ENCODE results near the gene APBB2.

APBB2 gene

DNA sequence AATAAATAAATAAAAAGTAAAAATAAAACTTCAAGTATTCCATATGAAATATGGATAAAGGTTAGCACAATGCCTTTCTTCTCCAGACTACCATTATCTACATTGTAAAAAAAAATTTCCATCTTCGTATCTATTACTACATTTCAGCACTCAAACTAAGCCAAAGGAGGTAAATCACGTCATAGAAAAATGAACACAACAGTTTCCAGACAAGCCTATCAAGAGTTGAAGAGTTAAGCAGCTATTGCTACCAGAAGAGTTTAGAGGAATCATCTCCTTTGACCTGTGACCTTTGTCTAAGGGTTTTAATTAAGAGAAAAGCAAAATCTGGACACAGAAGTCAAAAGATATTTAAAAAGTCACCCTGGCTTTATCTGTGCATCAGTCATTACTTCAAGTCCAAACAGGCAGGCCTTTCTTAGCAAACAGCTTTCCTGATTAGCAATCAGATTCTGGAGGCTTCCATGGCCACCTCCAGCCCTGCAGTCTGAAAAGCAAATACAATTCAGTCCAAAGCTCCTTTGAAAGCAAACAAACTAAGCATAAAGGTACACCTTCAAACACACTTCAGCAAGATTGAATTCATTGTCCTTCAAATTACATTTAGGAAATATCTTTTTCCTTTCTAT lies 82.2 kb downstream of the APBB2 start:
- no peak for DNase-seq

DNA sequence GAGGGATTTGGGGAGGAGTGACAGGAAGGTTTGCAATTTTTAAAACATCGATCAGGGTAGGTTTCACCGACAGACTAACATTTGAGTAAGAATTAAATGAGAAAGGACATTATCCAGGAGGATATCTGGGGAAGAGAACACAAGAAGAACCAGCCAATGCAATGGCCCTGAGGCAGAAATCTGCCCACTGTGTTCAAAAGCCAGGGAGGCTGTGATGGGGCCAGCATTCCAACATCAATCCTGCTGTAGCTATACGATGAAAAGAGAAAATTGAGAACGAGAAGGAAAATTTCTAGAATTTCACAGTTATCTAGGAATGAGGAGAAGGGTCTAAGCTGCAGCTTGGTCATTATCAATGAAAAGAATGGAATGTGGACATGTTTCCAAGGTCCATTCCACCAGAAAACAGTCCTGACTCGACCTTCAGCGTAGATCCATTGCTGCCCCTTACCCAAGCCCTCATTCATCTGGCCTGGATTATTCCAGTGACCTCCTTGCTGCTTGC lies 84.4 kb downstream of the APBB2 start:
- no peak for DNase-seq

DNA sequence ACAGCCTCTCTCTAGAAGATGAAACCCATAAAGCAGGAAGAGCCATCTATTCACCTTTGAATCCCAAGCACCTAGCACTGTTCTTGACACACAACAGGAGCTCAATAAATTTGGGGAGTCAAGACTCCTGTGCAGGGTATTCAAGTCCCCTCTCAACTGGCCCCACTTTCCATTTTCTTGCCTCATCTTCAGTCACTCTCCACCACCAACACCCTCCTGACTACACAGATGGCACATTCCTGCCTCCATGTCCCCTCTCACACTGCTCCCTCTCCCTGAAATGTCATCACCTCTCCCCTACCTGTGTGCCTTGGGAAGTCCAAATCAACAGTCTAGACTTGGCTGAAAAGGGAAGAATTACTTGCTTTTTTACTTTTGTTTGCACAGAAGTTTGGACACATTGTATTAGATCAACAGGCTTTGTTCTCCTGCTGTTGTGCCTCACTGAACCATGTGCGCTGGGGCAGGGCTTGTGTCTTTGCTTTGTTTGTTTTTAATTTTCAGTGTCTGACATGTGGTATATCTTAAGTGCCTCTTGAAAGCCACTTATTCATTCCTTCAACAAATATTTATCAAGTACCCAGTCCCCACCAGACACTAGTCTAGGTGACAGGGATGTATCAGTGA lies 85.1 kb downstream of the APBB2 start:
- DNase-seq, result no peak

DNA sequence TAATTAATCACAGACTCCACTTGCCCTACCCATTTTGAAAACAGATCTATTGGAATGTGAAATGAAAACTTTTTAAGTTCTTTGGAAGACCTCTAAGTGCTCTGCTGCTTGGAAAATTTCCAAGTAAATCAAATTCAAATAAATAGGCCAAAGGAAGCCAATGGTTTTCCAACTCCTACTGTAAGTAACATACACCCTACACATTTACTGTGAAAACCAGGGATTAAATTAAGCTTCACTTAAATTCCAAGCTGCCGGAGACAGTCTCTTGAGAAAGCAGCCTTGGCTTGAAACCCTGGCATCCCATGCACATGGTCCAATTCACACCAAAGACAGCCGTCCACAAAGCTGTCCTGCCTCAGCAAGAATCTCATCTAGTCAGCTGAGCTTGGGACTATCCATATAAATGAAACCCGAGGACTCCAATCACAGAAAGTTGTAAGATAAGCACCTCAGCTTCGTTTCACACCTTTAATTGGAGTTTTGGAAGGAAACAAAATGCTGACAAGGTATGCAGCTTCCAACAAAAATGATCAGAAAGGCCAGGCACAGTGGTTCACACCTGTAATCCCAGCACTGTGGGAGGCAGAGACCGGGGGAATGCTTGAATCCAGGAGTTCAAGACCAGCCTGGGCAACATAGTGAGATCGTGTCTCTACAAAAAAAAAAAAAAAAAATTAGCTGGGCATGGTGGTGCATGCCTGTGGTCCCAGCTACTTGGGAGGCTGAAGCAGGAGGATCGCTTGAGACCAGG lies 88.6 kb downstream of the APBB2 start:
- DNase-seq, result no peak

DNA sequence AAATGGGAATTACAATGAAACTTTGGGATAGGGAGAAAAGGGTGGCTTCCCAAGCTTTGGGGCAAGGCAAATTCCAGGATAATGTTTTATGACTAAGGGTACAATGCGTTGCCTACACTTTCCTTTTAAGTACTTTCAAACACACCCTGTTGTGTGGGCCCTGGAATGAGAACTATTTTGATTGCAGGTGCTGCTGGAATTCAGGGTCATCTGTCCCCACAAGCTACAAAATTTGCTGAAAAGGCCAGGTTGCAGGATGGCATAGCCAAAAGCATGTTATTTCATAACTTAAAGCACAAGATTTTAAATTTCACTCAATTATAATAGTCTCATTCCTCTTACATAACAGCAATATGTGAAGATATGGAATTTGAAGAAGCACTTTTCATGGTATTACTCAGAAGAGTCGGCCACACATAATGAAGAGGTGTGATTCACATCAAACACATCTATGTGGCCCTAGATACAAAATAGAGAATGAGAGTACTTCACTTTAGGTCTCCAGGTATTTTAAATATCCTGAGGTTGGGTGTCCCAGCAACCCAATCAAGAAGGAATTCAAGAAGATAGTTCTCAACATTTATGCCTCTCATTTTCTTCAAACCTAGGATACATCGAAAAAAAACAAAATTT lies 89.3 kb downstream of the APBB2 start:
- no peak for DNase-seq

DNA sequence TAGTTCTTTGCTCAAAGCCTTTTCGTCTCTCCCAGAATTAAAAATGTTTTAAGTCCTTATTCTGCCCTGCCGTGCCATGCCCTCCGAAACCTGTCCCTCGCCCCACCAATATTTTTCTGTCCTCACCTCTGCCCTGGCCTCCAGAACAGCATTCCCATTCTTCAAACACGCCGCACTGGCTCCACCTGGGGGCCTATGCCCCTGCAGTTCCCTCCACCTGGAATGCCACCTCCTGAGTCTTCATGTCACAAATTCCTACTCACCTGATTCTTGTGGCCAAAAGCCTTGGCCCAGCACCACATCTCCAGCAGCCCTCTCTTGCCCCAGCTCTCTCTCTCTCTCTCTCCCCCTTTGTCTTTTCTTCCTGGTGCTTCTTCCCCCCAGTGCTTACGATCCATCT lies 91.6 kb downstream of the APBB2 start:
- no peak for DNase-seq

DNA sequence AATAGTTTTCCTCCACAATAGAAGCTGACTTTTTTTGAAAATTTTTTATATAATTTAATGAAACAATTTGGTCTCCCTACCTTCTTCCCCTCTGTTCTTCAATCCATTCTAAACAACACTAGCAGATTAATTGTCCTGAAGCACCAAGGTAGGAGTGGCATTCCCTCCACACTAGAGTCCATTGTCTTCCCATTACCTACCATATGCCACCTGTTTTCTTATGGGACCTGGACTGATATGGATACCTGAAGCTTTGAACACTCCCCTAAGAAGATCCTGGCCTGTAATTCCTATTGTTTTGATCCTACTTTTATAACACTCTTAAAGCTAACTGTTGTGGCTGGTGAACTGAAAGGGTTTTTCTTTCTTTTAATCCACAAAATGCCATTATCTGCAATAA lies 92.0 kb downstream of the APBB2 start:
- no peak for DNase-seq

DNA sequence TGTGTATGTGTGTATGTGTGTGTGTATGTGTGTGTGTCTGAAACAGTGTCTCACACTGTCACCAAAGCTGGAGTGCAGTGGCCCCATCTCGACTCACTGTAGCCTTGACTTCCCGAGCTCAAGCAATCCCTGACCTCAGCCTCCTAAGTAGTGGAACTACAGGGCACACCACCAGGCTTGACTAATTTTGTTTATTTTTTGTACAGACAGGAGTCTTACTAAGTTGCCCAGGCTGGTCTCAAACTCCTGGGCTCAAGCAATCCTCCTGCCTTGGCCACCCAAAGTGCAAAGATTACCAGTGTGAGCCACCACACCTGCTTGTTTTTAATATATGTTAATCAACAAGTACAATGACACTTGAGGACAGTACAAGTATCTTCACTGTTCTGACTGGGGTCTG lies 92.4 kb downstream of the APBB2 start:
- no peak for DNase-seq

DNA sequence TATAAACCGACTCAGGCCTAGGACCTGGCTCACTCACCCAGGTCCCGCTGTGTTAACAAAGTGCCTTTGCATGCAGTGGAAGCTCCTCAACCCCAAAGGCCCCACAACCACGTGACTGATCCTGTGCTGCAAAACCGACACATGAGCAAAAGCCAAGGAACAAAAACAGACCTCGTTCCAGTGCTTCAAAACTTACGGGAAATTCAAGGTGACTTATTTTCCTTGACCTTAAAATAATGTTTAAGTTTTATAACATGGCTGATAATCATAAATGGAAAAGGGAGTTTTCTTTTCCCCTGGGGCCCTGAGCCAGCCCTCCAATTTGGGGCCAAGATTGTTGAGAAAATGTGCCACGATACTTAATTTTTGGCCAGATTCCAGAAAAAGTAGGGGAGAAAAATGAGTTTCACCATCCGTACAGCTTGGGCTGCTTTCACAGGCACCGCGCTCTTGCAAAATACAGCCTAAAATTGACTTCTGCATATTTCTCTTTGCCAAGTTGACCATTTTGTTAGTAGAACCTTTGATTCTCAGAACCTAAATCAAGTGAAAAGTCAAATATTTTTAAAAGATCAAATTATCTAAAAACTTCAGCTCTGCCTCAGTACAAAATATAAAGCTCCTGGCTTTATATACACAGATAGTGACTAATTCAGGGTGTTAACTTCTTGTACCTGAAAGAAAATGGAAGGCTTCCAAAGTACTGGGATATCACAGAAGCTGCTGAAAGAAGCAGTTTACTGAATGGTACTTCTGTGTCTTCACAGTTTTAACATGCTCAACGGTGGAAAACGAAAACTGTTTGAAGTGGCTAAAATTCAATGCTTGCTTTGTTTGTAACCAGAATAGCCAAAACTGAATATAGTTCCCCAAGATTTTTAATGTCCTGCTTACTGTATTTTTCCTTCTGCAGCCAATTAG lies 93.8 kb downstream of the APBB2 start:
- peak; percentile 1 for DNase-seq

DNA sequence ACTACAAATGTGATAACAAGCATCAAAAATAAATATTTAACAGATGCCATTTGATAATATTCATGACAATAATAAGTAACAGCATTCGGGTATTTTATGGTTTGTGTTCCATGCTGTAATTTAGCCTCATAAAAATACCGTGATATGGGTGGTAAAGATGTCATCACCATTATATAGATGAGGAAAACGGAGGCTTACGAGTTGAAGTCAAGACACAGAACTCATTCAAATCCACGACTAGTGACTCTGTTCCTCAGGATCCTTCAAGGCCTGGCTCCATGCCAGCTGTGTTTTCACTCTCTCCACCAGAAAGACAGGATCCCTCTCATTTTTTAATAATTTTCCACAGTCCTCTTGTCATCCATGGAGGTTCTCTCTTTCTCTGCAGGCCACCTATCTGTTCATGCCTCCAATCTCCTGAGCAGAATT lies 94.5 kb downstream of the APBB2 start:
- no peak for DNase-seq

DNA sequence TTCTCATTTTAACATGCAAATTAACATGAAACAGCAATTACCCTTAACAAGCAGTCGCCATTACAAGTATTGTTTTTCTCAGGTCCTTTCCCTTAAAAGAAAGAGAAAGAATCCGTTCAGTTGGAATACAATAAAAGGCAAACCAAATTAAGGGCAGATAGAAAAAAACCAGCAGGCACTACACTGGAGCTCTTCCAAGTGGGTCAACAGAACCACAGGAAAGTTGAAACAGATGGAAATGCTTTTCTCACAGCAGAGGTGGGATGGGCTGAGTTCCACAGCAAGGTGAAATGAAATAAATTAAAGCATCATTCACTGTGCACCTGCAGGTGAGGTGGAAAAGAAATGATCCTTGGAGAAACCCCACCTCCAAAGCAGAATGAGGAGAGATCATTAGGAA lies 102.6 kb downstream of the APBB2 start:
- no peak for DNase-seq

DNA sequence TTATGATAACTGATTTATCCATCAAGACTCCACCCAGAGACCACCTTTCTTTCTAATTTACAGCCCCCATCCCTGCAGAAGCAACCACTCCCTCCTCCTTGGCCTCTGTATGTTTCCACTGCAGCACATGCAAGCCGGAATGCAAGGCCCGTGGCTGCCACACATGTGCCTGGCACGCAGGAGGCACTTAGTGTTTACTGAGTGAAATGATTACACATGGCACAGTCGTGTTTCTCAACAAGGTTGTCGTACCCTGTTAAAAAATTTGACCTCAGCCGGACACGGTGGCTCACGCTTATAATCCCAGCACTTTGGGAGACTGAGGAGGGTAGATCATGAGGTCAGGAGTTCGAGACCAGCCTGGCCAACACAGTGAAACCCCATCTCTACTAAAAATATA lies 104.3 kb downstream of the APBB2 start:
- DNase-seq, result no peak

DNA sequence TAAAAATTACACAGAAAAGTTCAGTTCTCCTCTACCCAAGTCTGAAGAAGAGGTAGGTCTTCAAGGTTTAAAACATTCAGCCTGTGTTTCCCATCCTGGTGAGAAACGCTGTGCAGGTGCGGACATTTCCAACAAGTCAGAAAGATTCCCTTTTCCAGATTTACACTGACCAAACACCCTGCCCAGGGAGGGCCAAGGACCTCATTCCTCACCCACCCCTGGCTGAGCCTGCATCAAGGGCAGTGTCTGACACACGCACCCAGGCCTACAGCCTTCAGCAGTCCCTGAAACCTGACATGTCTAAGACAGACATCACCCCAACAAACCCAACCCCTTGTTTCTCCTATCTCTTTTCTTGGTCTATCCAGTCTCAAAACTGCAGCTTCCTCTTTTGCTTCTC lies 105.9 kb downstream of the APBB2 start:
- no peak for DNase-seq

DNA sequence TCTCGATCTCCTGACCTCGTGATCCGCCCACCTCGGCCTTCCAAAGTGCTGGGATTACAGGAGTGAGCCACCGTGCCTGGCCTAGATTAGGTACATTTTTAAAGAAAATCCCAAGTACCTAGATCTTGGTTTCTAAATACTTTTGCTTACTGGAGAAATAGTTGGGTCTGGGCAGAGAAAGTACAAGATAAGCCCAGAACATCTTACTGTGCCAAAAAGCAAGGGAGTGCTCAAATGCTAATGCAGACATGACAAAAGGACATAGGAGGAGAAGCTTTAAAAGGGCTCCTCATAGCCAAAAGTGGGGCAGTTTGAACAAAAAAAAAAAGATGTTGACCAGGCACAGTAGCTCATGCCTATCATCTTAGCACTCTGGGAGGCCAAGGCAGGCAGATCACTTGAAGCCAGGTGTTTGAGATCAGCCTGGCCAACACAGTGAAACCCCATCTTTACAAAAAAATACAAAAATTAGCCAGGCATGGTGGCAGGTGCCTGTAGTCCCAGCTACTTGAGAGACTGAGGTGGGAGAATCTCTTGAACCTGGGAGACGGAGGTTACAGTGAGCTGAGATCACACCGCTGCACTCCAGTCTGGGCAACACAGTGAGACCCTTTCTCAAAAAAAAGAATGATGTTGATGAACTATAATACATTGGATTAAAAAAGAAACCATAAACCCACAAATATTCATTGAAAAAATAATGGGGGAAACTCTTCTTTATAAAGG lies 107.5 kb downstream of the APBB2 start:
- no peak for DNase-seq

DNA sequence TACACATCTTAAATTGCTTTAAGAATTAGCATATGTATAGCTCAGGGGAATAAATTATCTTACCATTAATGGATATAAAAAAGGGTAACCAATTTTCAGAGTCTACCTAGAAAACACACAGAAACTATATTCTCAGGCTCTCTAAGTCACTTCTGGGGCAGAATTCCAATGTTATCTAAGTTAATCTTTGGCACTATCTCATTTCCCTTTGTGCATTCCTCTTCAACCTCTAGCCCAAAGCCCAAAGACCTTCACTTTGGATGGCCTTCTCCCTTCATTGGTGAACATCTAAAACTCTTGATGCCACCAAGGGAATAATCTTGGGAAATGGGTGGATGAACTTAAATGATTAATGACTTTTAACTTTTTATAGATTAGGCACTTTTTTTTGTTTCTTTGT lies 108.3 kb downstream of the APBB2 start:
- no peak for DNase-seq

DNA sequence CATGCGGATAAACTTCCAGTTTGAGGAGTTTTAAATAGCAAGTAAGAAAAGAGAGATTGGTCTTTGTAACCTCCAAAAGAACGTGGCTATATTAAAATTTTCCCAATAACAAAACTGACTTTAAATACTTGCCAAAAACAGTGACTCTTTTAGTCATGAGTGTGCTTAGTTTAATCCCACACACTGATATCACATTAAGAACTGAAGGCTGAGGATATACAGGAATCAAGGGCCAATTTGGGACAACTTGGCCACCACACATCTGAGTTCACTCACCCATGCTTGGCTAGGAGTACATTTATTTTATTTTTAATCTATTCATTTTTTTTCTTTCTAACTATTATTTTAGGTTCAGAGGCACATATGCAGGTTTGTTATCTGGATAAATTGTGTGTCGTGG lies 110.2 kb downstream of the APBB2 start:
- no peak for DNase-seq

DNA sequence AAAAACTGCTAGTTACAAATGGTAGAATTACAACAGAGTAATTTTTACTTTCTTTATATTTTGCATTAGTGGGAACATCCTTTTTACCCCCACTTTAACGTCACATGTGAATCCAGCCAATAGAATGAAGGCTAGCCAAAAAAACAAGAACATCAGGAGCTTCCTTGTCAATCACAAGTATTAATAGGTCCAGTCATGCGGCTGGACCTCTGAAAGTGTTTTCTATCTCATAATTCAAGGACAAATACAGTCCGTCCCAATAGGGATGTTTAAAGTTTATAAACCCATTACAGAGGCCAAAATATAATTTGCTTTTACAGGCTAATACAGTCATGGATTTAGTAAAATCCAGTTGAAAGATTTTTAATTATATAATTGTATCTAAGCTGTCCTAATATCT lies 110.7 kb downstream of the APBB2 start:
- no peak for DNase-seq

DNA sequence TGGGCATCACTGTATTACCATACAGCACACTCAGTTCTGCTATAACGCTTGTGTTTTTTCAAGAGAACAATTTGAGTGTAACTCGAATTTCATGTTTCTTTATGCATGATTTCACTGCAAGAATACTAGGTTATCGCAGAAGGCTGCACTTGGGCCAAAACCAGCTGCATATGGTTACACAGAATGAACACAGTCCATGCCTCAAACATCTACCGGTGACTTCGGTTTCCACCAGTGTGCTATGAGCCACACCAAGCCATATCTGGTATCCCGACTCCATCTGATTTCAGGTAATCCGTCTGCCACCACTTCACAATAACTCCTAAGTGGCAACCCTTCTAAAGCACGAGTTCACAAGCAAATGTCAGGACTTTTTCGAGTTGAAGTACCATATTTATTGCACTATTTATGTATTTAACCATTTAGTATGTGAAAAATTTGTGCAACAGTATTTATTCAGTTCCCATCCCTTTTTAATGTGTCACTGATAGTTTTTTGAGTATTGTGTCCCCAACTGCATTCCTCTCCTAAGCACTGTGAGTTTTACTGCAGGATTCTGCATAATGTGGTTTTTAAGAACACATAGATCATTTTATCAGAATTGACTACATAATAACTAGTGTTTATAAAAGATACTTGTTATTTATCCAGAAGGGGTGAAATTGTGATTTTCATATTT lies 111.8 kb downstream of the APBB2 start:
- DNase-seq, result no peak

DNA sequence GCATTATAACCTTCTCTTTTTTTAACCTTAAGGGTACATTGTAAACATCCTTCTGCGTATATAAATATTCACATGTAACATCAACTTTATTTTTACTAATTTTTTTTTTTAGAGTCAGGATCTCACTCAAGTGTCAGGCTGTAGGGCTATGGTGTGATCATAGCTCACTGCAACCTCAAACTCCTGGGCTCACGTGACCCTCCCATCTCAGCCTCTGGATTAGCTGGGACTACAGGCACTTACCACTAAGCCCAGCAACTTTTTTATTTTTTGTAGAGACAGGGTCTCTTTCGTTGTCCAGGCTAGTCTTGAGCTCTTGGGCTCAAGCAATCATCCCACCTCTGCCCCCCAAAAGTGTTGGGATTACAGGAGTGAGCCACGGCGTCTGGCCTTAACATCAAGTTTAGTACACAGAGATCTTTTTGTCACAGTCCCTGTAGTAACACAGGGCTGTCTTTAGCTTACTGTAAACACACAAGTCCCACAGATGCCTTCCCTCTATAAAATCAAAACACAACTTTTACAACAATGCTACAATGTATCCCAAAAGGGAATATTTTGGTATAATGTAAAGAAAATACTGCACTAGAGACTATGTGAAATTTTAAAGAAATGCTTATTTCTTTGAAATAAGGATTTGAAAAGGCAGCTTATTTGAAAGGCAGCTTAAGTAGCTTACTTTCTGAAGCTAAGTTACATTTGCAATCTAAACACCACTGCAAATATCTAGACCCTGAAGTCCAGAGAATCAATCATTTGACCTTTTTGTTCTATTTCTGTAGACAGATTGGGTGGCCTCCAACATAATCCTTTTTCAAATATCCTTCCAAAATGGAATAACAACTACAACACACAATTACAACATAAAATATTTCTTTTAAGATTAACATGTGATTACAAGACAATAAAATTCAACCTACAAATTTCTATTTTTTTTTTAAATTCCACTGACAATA lies 116.0 kb downstream of the APBB2 start:
- DNase-seq, result no peak

DNA sequence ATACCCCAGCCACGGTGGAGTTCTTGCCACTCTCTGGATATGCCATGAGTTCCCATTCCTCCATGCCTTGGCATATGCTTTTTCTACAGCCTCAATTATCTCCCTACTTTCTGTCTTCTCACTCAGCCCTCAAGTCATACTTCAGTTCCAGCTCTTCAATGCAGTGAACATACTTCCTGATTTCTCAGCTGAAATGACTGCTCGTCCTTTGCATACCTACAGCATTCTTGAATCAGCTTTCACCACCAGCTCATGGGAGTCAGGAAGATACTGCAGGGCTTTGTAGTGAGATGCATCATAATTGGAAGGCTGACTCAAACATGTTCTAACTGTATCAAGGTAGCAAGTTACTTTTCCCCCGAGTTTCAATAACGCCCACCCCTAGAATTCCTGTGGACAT lies 118.4 kb downstream of the APBB2 start:
- DNase-seq, result no peak
